GM13977 (cell line): Measurements from ENCODE around the gene UNC13A.

Experiments
- DNase-seq: peaks from one replicate; pipeline ENCODE4 v3.0.0; 2012; ENCODE audit warnings: low spot score
- CTCF ChIP-seq: IDR thresholded peaks from 2 replicates; pipeline ENCODE4 v1.5.1; 2012; ENCODE audit warnings: mild to moderate bottlenecking, control low read depth; ENCODE audit not compliant: insufficient read depth; ENCODE audit errors: extremely low read depth, missing control alignments
- in situ Hi-C: fragments of 300-500 bp; cut with MboI; formaldehyde crosslinking; loops from one replicate; pipeline ENCODE4 v1.12.0; 2022; ENCODE audit warnings: low sequenced_read_pairs, low pct_unique_long_range_greater_than_20kb, mixed read lengths, inconsistent platforms; ENCODE audit not compliant: unreplicated experiment

UNC13A gene

DNA sequence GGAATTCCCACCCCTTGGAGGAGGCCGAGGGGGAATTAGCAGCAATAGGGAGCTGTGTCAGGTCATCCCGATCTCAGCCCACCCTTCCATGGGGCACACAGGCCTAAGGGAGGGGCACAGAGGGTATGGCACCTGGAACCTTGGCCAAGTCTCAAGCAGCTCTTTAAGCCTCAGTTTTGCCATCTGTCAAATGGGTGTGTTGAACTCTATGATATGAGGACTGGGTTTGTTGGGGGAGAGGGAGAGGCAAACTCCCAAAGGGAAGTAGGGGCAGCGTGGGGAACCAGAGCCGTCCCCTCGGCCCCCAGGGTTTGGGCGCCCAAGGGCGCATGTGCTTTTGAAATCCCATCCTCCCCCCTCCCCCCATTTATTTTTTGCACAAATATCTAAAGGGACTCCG lies 83.0 kb downstream of the UNC13A start:
- DNase-seq: no peak
- in situ Hi-C loops: no loop called here
- no peak for TF ChIP-seq CTCF

DNA sequence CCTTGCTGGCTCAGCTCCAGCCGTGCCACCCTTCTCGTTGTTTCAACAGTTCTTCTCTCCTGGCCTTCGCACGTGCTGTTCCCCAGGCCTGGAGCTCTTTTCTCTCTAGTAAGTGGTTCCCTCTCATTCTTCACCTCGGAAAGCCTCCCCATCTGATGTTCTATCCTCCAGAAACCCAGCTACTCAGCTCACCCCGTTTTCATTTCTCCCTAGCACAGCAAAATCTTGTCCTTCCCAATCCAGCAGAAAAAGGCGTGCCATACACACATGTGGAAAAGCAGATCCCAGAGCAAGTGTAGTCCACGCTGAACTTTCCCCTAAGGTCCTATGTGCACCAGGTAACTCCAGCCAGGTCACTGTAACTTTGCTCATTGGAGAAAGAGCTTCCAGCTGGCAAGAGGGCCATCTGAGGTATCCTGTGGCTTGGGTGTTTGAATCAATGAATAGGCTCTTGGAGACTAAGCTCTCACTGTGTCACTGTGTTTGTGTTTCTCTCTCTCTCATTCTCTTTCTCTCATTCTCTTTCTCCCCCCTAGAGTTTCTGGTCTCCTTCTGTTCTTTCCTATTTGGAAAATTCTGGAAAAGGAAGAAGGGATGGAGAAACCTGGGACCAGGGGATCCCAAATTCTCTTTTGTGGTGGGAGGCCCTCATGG lies 83.7 kb downstream of the UNC13A start:
- in situ Hi-C loops: no loop called here
- no peak for TF ChIP-seq CTCF

GRCh38 chr19:17602872-17603510 lies 85.2 kb downstream of the UNC13A start:
- in situ Hi-C loops: no loop called here
- no peak for TF ChIP-seq CTCF
- DNase-seq: no peak

More for the DNA sequence above, 83.7 kb downstream of the UNC13A start:
- no peak for DNase-seq

DNA sequence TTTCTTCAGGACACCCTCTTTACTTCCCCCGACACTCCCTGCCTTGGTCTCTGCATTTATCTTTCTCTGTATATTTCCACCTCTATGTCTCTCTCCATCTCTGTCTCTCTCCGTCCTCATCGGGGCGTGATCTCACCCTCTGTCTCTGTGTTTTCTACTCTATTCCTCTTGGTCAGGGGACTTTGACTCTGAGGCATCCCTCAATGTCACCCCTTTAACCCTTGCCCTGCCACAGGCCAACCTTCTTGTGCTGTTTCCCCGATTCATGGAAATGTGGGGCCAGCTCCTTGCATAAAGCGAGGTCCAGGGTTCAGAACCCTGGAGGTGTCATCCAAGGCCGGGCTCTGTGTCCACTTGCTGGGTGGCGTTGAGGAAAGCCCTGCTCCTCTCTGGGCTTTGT lies 85.9 kb downstream of the UNC13A start:
- no peak for TF ChIP-seq CTCF
- in situ Hi-C loops: no loop called here

GRCh38 chr19:17601683-17602082 lies 86.5 kb downstream of the UNC13A start:
- TF ChIP-seq CTCF: no peak
- in situ Hi-C loops: no loop called here

More for the DNA sequence above, 85.9 kb downstream of the UNC13A start:
- no peak for DNase-seq

DNA sequence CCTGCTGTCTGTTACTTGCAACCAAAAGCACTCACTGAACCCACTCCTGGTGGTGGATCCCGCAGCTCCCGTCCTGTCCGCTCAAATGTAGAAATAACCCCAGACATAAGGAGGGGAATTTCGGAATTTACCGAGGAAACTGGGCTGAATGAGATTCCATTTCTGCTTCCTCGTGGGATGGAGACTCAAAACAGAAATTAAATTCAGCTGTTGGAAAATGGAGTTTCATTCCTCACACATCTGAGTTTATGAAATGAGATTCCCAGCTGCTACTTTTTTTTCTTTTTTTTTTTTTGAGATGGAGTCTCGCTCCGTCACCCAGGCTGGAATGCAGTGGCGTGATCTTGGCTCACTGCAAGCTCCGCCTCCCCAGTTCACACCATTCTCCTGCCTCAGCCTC lies 88.4 kb downstream of the UNC13A start:
- no peak for DNase-seq
- in situ Hi-C loops: no loop called here
- TF ChIP-seq CTCF: no peak

More at GRCh38 chr19:17601683-17602082, 86.5 kb downstream of the UNC13A start:
- DNase-seq: no peak
